GM21528 (cell line): Measurements from ENCODE around the gene EEFSEC.

ENCODE experiments used
- ATAC-seq: cut with Tn5 transposase; IDR thresholded peaks from one replicate; pipeline ENCODE4 v1.9.1; 2021; ENCODE audit warnings: mild to moderate bottlenecking, moderate library complexity; ENCODE audit not compliant: unreplicated experiment, low FRiP score

EEFSEC gene

DNA sequence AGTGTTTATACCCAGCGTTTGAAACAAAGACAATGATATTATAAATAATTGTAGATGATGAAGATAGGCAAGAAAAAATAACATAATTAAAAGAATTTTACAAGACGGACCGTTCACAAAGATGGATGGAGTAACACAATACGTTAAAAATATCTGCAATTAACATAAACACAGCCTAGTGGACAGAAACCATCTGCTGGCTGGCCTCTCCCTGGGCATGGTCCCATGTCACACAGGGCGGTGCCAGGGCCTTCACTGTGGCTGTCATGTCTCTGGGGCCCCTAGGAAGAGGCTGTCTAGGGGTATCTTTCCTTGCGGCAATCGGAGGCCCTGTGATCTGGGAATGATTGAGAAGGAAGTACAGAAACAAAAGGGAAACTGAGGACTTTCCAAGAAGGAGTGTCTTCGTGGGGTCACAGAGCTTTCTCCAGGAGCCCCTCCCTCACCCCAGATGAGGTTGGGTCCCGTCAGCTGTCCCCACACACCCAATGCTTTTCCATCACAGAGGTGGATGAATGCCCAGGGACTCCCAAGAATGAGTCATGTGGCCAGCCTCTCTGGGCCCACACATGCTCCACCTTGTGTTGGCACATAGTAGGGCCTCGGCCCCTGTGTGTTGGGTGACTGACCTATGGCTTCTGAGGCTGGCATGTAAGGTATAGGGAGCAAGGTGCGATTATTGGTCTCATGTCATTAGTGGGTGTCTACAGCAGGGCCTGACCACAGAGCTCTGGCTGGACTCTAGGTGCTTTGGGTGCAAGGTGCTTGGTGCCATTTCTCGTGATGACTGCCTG lies 226.3 kb downstream of the EEFSEC start:
- no peak for ATAC-seq

DNA sequence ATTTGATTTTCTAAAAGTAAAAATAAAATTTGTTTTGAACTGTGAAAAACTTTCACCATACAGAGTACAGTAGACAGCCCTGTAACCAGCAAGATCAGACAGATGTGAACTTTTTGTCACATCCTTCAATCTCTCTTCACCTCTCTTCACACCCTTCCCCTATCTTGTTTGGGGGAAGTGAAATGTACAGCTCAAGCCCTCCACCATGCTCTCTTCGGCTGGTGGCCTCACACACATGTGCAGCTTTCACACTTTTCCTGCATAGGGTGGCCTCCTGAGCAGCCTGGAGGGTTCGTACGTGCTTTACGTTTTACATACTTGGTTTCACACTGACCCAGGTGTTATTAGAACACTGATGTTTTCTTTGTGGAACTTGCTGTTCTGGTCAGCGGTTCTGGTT lies 227.0 kb downstream of the EEFSEC start:
- ATAC-seq: no peak

DNA sequence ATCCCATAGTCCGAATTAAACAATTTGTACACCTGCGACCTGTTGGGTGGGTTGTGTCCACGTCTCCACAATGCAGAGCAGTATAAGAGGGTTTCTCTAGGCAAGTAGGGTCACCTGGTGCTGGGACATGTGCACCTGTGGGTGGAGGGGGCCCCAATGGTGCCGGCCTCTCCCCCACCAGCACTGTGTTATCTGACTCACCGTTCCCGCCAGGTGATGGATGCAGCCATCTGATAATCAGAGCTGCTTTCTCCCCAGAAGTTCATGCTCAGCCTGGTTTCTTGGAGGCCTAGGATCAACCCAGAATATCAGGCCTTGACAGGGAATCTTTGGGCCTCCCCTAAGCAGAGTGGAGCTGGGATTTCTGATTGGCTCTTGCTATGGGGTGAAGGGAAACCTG lies 227.4 kb downstream of the EEFSEC start:
- no peak for ATAC-seq

DNA sequence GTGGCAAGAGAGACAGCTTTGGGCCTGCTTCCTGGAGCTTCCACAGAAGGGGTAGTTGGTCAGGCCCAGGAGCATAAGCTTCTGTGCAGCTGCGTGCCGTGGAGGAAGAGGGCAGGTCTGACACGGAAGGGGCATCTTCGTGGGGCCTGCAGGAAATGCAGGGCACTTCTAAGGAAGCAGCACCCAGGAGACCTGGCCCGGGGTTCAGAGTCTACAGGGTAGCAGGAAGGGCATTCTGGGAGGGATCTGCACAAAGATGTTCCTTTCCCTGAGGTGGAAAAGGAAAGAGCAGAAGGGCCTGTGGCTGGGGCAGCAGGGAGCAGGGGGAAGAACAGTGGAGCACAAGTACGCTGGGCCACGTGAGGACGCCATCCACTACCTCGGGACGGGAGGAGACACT lies 228.3 kb downstream of the EEFSEC start:
- no peak for ATAC-seq

DNA sequence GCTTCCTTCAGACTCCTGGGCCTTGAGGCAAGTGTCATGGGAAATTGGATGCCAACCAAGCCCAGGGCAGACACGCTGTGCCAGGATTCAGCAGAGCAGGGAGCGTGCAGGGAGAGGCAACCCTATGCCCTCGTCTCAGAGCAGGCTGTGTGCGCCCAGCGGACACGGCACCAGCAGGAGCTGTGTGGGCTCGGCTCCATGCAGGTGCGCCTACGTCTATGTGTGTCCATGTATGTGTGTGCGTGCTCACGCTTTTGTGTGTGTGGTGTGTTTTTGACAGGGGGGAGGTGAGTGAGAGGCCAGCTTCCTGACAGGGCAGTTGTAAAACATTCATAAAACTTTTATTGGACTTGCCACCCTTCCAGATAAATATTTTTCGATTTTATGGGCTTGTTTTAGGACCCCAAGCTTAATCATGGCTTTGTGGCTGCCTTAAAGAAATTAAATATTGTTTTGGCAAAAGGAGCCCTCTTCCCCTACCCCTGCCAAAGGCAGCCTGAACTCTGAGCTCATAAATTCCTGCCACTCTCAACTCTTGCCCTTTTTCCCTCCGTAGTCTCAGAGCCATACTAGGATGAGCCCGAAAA lies 229.0 kb downstream of the EEFSEC start:
- ATAC-seq: no peak

DNA sequence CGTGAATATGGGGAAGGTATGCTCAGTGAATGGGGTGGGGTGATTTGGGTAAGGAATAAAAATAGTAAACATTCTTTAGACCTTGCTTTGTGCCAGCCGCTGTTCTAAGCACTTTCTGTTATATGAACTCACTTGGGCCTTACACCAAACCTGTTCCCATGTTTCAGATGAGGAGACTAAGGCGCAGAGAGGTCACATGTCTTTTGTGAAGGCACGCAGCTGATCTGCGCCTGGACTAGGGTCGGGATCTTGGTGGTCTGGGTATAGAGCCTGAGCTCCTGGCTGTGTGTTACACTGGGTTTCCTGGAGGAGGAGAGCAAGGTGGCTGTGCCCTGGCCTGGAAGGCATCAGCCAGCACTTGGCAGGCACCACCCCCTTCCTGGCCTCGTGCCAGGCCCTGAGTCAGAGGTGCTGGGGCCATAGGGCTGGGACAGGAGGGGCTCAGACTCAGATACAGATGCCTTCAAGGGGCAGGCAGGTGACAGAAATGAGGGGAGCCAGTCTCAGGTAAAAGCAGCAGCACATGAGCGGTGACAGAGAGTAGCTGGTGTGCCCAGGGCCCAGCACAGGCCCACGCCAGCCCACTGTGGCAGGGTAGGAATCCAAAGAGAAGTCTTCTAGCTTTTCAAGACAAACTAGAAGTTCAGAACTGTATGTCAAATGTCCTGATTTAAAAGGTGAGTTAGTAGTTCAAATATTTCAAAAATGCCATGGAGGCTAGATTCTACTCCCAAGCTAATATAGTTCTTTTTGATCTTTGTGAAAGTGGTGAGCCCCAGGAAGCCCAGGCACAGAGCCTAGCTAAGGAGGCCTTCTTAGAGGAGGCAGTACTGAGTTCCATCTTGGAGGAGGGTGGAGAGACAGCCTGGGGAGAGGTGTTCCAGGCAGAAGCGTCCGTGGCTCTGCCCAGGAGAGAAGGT lies 230.3 kb downstream of the EEFSEC start:
- no peak for ATAC-seq

DNA sequence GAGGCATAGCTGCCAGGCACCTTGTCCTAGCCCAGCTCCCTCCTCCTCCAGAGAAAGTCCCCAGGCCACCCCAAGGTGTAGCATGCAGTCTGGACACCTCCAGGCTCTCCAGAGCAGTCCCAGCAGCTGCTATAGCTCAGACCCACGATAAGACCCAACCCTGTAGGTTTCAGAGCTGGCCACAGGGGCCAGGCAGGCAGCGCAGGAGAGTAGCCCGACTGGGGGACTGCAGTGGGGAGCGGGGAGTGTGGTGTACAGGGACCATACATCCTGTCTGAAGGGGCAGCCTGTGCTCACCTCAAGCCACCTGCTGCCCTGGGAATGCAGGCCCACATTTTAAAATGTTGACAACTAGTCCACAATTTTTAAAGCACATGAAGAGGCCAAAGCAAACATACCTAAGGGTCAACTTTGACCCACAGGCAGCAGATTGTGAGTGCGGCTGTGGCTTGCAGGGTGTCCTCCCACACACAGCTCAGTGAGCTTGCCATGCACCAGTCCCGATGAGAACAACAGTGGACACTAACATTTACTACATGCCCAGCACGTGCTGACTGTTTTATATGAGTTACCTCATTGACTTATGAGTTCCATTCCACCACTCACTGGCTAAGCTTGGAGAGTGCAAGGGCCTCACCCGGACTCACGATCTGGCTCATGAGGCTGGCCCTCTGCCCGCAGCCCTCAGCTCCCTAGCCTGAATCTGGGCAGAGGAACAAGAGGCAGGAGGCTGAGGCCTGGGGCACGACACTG lies 232.0 kb downstream of the EEFSEC start:
- no peak for ATAC-seq

DNA sequence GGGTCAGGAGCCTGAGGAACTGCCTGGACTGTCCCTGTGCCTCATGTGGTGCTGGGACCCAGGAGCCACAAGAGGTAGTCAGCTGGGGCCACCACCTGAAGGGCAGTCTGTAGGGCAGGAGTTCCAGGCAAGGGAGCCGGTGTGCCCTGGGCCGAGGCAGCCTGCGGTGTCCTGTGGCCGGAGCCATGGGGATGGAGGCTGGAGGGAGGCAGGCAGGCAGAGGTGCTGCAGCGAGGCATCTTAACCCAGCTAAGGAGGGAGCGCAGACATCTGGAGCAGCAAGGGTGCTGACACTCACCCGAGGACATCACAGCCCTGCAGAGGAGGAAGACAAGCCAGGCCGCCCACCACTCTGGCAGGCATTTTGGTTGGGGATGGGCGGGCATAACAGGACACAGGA lies 235.7 kb downstream of the EEFSEC start:
- ATAC-seq: no peak

DNA sequence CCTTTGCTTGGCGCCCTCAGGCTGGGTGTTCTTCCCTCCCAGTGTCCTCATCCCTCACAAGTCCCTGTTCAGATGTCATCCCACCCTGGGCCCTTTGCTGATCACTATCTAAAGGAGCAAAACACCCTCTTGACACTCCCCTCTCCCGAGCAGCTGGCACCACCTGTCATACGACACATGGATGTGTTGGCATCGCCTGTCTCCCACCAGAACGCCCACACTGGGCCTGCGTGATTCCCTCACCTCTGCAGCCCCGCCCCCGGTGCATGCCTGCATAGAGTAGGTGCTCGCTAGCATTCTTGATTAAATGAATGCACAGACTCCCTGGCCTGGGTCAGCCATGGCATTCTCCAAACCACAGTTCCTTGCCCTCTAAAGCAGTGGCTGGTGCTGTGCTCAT lies 237.6 kb downstream of the EEFSEC start:
- ATAC-seq: no peak

DNA sequence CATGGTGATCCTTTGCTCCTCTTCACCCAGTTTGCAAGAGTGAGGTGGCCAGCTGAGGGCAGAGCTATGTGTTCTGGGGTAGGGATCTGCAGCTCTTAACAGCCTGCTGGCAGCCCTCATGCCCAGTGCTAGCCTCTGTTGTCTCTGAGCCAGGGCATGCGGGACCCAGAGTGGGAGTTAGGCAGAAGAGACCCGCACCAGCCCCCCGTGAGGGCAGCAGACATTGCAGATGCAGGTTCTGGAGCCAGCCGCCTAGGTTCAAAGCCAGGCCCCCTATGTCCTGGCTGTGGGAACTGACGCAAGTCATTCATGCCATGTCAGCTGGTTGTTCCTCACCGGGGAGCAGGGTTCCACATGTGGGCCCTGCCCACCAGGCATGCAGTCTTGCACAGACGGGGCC lies 238.7 kb downstream of the EEFSEC start:
- no peak for ATAC-seq

DNA sequence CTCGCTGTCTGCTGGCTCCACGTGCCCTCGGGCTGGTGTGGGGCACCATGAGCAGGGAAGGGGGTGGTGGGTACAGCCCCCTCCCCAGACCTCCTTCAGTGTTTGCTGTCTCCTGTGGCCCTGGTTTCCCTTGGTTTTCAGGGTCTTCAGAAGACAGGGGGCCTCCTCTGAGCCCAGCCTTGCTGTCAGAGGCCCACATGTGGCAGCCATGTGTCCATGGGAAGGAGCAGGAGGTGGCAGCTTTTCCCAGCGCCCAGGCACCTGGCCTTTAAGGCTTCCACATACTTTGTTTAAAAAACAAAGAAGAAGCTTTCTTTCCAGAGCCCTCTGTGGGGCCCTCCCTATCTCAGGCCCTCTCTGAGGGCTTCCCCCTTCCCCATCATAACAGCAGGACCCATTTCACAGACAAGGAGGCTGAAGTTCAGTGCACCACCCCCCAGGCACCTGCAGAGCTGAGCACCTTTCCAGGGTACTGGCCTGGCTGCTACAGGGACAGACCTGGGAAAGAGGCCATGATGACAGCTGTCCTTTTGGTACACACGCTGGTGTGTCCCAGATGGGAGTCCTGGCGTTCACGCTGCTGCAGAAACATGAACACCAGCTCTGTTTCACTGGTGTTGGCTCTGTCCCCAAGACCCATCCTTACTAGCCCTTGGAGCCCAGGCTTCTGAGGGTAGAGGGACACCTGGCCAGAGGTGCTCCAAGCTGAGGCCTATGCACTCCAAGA lies 239.7 kb downstream of the EEFSEC start:
- no peak for ATAC-seq

DNA sequence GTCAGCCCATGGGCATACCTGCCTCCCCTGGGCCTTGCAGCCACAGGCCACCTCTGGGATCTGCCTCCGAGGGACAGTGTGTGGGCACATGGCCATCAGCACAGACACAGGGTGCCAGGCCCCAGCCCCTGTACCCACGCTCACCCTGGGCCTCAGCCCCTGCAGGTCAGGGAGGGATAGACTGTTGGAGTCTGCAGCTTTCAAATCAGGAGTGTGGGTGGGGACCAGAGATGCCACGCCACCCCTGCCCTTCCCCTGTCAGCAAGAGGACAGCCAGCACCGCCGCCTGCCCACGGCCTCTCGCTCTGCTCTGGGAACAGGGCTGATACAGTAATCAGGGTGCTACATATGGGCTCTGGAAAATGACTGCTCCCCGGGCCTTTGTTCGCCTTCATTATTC lies 240.8 kb downstream of the EEFSEC start:
- ATAC-seq: no peak

DNA sequence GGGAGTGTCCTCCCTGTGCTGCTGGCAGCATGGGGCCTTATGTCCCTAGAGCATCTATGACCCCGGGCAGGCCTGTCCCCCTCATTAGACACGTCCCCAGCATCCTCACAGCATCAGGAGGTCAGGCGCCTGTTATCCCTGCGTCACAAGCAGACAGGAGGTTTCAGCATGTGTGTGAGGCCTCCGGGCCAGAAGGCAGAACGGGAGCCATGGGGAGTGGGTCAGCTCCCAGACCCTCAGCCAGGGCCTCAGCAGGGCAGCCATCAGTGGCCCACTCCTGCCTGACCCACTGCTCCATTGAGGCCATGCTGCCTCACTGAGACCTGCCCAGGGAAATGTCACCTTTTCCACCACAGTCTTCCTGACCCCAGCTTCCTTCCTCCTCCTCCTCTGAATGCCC lies 241.8 kb downstream of the EEFSEC start:
- ATAC-seq: no peak

DNA sequence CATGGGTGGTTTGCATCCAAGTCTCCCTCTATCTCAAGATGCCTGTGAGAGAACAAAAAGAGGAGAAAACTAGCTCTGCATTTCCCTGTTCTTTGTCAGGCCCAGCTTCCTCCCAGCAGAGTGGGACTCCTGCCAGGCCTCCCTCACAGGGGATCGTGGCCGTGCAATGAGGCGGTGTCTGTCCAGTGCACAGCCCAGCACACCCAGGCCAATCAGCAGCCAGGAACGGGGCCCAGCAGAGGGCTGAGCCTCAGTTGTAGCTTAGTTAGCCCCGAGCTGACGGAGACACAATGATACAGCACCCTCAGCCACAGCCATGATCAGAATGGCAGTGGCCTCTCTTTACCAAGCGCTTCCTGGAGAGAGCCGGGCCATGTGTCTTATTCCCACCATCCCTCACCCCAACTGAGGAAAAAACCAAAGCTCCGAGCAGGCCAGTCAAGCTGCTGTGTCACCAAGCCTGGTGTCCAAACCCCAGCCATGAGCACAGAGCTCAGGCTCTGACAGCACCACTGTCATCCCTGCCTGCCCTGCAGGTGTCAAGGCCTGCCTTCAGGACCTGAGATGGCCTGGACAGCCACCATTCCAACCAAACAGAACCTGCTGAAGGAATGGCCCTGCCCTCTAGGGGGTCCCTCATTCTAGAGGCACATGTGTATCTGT lies 242.3 kb downstream of the EEFSEC start:
- ATAC-seq: no peak

DNA sequence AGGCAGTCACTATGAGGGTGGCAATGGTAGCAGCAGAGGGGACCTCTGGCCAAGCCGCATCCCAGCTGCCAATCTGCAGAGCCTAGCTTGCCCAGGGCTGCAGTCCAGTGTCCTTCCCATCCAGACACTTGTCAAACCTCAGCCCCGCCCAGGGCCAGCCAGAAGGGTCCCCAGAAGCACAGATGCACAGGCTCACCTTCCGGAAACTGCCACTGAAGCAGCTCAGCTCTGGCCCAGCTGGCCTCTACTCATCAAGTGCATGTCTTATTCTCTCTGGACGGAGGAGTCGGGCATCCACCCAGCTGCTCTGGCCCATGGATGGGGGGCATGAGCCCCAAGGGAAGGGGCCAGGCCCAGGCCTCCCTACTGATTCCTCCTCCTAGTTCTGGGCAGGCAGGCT lies 244.2 kb downstream of the EEFSEC start:
- ATAC-seq: no peak

DNA sequence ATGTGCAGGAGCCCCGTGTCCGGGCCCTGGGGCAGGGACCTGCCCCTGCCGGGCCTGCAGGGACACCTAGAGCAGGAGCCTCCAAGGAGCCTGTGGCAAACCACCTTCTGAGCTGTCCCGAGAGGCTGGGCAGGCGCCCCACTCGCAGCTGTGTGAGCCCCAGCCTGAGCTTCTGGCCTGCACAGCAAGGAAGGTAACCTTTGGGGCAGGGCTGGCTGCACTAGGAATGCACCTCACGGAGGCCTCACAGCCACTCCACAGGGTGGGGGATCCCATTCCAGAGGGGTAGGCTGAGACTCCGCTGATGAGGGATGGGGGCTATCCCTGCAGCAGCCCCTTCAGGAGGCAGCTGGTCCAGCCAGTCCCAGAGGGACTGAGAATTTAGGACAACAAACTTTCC lies 245.3 kb downstream of the EEFSEC start:
- ATAC-seq: no peak

DNA sequence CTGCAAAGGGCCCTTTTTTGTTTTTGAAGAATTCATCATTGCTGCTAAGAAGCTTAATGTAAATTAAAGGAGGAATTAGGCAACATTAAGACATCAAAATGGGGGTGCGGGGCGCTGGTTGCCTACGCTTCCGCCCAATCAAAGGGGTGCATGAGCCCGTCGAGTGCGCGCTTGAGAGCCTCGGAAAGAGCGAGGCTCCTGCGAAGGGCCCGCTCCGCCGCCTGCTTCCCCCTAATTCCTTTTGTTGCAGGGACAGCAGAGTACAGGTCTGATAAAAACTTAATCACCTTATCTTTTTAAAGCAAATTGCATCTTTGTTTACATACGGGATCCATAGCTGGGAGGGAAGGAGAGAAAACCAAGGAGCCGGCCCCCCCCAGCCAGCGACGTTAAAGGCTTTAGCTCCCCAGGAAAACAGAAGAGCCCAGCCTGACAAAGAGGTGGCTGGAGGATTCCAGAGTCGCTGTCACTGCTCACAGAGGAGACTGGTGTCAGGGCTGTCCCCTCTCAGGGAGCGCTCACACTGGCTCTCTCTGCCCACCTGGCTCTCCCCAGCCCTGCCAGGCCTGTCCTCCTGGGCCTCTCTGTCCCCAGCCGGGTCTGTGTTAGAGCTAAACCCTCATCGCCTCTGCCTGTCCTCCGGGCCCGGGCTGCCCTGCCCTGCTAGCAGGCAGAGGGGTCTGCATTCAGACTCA lies 246.1 kb downstream of the EEFSEC start:
- ATAC-seq: no peak

DNA sequence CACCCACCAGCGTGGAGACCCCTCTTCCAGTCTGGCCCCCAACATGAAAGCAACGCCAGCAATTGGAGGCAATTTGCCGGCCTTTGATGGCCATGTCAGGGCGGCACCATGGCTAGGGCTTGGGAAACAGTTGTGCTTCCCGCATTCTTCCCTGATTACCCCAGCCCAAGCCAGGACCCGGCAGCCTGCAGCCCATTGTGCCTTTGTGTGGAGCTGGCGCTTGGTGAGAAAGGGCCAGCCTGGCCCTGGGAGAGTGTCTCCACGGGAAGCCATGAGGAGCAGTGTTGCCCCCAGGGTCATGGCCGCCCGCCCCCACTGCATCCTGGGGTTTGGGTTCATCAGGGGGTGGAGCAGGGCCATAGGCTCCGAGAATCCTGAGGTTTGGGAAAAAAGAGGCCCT lies 247.4 kb downstream of the EEFSEC start:
- no peak for ATAC-seq

DNA sequence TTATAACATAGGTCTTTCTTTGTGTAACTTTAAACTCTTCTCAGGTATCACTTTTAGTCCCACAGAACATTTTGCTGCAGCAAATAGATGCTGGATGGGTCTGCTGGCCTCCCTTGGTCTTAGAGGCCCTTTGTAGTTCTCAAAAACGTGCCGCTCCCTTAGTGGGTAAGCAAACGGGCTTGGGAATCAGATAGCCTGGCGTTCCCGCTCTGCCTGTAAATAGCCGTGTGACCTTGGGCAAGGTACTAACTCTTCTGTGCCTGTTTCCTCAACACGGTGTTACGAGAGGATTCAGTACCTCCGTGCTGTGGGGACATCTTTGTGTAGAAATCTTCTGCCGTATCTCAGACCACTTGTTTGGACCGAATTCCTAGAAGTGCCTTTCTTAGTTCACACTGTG lies 249.0 kb downstream of the EEFSEC start:
- ATAC-seq: no peak
